GM21717 (cell line): ENCODE data around the gene COL23A1.

Source experiments
- ATAC-seq: cut with Tn5 transposase; IDR thresholded peaks from one replicate; pipeline ENCODE4 v1.9.1; 2021; ENCODE audit warnings: mild to moderate bottlenecking, moderate library complexity; ENCODE audit not compliant: unreplicated experiment

COL23A1 gene

GRCh38 chr5:178426326-178427130 is 163.7 kb downstream of the COL23A1 start:
- no peak for ATAC-seq

GRCh38 chr5:178425621-178426068 is 164.5 kb downstream of the COL23A1 start:
- ATAC-seq: no peak

GRCh38 chr5:178424810-178425177 is 165.4 kb downstream of the COL23A1 start:
- ATAC-seq: no peak

- no peak for ATAC-seq
Observed at GRCh38 chr5:178423901-178424809, 166.0 kb downstream of the COL23A1 start.

- ATAC-seq: no peak
Observed at GRCh38 chr5:178423431-178423830, 166.8 kb downstream of the COL23A1 start.

GRCh38 chr5:178422400-178422775 is 167.8 kb downstream of the COL23A1 start:
- no peak for ATAC-seq

- no peak for ATAC-seq
Observed at GRCh38 chr5:178421699-178422399, 168.3 kb downstream of the COL23A1 start.

- ATAC-seq: no peak
Observed at GRCh38 chr5:178421128-178421527, 169.1 kb downstream of the COL23A1 start.

- no peak for ATAC-seq
Observed at GRCh38 chr5:178420354-178420781, 169.8 kb downstream of the COL23A1 start.

- no peak for ATAC-seq
Observed at GRCh38 chr5:178419651-178420050, 170.5 kb downstream of the COL23A1 start.

GRCh38 chr5:178419196-178419595 is 171.0 kb downstream of the COL23A1 start:
- no peak for ATAC-seq

GRCh38 chr5:178418471-178419010 is 171.7 kb downstream of the COL23A1 start:
- ATAC-seq: no peak

GRCh38 chr5:178418031-178418430 is 172.2 kb downstream of the COL23A1 start:
- no peak for ATAC-seq

GRCh38 chr5:178417391-178417811 is 172.8 kb downstream of the COL23A1 start:
- no peak for ATAC-seq

GRCh38 chr5:178416919-178417318 is 173.3 kb downstream of the COL23A1 start:
- no peak for ATAC-seq

GRCh38 chr5:178416206-178416882 is 173.8 kb downstream of the COL23A1 start:
- no peak for ATAC-seq

GRCh38 chr5:178415353-178415752 is 174.8 kb downstream of the COL23A1 start:
- no peak for ATAC-seq

- ATAC-seq: no peak
Observed at GRCh38 chr5:178413988-178414387, 176.2 kb downstream of the COL23A1 start.

- no peak for ATAC-seq
Observed at GRCh38 chr5:178411083-178411482, 179.1 kb downstream of the COL23A1 start.

GRCh38 chr5:178407646-178408045 is 182.5 kb downstream of the COL23A1 start:
- ATAC-seq: no peak
